HS-27A (cell line): Measurements from ENCODE around the gene RSPH3.
"Not testable (repeated sequence)": the region's sequence is repeated elsewhere in the genome, so short reads cannot be mapped to it uniquely, and the experiment has no call there.

Experiments used
- DNase-seq: peaks from one replicate; pipeline ENCODE4 v3.0.0-alpha.2; 2012; ENCODE audit warnings: low read depth, missing footprints

Gene RSPH3

GRCh38 chr6:158972241-158973233, 27.5 kb downstream of the RSPH3 start:
- DNase-seq, result peak; percentile 51

DNA sequence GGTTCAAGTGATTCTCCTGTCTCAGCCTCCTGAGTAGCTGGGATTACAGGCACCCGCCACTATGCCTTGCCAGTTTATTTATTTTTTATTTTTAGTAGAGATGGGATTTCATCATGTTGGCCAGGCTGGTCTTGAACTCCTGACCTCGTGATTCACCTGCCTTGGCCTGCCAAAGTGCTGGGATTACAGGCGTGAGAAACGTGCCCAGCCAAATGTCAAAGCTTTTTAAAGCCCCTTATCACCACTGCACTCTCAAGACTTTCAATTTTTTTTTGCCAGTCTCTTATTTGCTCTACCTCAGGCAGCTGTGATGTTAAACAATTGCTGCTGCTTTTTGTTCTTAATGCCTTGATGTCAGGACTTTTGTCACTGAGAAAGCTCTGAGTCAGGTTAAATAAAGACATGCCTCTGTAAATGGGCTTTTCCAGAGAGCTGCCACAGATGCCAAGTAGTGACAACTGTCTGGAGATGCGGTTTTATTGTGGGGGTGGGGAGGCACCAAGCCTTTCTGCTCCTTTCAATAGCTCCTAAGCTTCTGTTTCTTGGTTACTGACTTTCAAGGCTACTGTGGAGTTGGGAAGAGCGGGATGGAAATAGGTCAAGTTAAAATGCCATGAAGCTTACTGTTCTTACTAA, 29.2 kb downstream of the RSPH3 start:
- DNase-seq, result no peak

DNA sequence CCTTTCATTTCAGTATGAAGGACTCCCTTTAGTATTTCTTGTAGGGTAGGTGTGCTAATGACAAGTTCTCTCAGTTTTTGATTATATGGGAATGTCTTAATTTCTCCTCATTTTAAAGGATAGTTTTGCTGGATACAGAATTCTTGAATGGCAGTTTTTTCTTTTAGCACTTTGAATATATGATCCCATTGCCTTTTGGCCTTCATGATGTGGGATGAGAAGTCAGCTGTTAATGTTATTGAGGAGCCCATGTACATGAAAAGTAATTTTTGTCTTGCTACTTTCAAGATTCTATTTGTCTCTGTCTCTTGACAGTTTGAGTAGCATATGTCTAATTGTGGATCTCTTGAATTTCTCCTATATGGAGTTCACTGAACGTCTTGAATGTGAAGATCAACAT, 30.9 kb downstream of the RSPH3 start:
- DNase-seq, result no peak

- no peak for DNase-seq
Measured at GRCh38 chr6:158963020-158963808, 36.8 kb downstream of the RSPH3 start.

- no peak for DNase-seq
Measured at GRCh38 chr6:158962371-158962770, 37.6 kb downstream of the RSPH3 start.

GRCh38 chr6:158960026-158960425, 40.0 kb downstream of the RSPH3 start:
- no peak for DNase-seq

- no peak for DNase-seq
Measured at GRCh38 chr6:158959552-158959951, 40.5 kb downstream of the RSPH3 start.

DNA sequence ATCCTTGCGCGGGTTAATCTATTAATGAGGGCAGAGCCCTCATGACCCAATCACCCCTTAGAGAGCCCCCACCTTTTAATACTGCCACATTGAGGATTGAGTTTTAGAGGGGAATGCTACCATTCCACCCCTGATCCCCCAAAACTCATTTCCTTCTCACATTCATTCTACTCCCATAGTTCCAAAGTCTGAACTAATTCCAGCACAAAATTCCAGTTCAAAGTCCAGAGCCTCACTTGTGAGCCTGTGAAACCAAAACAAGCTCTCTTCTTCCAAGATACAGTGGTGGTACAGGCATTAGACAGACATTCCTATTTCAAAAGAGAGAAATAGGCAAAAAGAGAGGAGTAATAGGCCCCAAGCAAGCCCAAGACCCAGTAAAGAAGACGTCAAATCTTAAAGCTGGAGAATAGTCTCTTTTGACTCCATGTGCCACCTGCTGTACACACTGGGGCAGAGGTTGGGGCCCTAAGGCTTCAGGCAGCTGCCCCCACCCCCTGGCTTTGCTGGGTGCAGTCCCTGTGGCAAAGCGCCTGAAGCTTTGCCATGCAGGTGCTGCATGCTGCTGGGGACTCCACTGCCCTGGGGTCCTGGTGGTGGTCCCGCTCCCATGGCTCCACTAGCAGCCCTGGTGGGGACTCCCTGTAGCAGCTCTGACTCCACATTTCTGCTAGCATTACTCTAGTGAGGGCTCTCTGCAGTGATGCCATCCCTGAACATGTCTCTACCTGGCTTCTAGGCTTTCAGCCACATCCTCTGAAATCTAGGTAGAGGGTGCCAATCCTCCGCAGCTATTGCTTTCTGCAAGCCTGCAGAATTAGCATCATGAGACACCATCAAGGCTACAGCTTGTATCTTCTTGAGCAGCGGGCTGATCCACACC, 41.3 kb downstream of the RSPH3 start:
- no peak for DNase-seq

GRCh38 chr6:158955255-158955654, 44.7 kb downstream of the RSPH3 start:
- DNase-seq, result no peak

DNA sequence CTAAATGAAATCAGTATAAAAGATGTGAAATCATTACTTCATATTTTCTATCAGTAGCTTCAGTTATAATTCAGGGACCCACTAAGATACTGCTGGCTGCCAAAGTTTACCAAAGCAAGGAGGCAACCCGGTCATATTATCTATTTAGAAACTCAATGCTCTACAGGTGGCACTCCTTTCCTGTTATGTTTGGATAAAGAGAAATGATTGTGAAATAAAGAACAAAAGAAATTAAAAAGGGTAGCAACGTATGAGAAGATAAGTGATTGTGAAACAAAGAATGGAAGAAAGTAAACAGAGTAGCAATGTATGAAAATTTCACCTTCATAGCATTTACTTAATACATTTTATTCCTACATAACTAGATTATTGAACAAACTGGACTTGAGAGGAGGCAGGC, 45.2 kb downstream of the RSPH3 start:
- no peak for DNase-seq

DNA sequence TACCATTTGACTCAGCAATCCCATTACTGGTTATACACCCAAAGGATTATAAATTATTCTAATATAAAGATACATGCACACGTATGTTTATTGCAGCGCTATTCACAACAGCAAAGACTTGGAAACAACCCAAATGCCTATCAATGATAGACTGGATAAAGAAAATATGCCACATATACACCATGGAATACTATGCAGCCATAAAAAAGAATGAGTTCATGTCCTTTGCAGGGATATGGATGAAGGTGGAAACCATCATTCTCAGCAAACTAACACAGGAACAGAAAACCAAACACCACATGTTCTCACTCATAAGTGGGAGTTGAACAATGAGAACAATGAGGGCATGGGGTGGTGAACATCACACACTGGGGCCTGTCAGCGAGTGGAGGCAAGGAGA, 48.0 kb downstream of the RSPH3 start:
- not testable (repeated sequence) for DNase-seq

GRCh38 chr6:158951565-158951964, 48.4 kb downstream of the RSPH3 start:
- not testable (repeated sequence) for DNase-seq

DNA sequence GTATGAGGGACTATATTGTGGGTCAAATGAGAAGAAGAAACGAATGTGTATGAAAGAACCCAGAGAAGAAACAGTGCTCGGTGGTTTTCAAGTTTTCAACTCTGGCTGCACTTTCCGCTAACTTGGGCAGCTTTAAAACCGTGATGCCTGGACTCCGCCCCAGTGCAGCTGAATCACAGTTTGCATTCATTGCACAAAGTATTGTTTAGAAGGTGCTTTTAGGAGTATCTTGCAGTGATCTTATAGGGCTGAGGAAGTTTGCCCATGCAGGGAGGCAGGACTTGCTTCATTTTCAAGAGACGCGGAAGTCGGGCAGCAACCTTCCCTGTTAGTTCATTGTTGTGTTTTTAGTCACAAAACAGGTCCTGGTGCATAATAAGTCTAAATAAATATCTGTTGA, 52.7 kb downstream of the RSPH3 start:
- no peak for DNase-seq

- no peak for DNase-seq
Measured at GRCh38 chr6:158943380-158944032, 56.5 kb downstream of the RSPH3 start.

DNA sequence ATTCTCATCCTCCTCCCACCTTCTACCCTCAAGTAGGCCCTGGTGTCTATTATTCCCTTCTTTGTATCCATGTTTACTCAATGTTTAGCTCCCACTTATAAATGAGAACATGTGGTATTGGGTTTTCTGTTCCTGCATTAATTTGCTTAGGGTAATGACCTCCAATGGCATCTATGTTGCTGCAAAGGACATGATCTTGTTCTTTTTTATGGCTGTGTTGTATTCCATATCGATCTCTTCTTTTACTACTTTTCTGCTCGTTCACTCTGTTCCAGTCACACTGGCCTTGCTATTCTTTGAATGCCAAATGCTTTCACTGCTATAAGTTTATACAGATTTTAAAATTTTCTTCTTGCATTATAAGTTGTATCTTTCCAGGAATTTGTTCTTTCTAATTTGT, 57.7 kb downstream of the RSPH3 start:
- no peak for DNase-seq

DNA sequence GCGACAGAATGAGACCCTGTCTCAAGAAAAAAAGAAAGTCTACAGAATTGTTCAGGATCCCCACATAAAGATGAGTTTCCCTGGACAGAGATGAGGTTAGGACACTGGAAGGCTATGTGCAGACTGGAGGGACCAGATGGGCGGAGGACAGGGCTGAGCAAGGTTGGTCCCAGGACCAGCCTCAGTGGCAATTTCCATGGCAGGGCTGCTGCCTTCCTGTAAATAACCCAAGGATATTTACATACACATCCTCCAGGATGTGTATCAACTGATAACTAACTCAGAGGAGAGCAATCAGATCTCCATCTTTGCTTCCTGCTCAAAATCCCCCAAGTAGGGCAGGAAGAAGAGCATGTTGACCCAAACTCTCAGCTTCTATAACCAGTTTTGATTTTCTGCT, 58.8 kb downstream of the RSPH3 start:
- DNase-seq, result no peak

- no peak for DNase-seq
Measured at GRCh38 chr6:158939255-158940159, 60.5 kb downstream of the RSPH3 start.

GRCh38 chr6:158938811-158939254, 61.2 kb downstream of the RSPH3 start:
- no peak for DNase-seq

DNA sequence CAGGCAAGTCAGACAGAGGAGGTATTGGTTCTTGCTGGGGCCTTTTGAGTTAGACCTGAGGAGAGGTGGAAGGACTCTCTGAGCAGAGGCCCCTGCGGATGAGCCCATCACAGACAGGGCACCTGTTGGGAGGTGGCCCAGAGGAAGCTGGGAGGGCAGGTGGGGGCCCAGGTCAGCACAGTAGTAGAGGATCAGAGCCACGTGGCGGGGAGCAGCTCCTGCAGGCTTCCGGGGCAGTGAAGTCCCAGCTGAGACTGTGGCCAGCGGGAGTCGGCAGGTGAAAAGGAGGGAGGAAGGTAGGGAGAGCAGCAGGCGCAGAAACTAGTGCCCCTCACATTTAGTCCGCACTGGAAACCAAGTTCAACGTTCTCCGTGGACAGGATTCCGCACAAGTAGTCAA, 61.8 kb downstream of the RSPH3 start:
- DNase-seq, result no peak

DNA sequence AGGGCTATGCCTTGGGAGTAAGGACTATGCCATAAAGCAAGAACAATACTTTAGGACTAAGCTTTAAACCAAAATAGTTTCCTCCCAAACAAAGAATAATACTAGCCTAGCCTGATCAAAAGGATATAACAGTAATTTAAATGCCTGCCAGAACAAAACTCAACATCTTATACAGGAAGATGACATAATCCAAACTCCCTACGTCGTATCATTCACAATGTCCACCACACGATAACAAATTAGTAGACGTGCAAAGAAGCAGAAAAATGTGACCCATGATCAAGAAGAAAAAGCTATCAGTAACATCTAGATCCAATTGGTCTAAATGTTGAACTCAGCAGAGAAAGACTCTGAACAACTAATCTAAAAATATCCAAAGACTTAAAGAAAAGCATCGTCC, 65.8 kb downstream of the RSPH3 start:
- DNase-seq, result no peak
